DMS53 treated with DMSO at 0.1 percent for 48 hours (cell line): ENCODE measurements around the gene NPPB.

Experiments used
- DNase-seq: peaks from one replicate; lab custom pipeline; 2025; ENCODE audit not compliant: unreplicated experiment; lab: John Stamatoyannopoulos, UW

NPPB gene

DNA sequence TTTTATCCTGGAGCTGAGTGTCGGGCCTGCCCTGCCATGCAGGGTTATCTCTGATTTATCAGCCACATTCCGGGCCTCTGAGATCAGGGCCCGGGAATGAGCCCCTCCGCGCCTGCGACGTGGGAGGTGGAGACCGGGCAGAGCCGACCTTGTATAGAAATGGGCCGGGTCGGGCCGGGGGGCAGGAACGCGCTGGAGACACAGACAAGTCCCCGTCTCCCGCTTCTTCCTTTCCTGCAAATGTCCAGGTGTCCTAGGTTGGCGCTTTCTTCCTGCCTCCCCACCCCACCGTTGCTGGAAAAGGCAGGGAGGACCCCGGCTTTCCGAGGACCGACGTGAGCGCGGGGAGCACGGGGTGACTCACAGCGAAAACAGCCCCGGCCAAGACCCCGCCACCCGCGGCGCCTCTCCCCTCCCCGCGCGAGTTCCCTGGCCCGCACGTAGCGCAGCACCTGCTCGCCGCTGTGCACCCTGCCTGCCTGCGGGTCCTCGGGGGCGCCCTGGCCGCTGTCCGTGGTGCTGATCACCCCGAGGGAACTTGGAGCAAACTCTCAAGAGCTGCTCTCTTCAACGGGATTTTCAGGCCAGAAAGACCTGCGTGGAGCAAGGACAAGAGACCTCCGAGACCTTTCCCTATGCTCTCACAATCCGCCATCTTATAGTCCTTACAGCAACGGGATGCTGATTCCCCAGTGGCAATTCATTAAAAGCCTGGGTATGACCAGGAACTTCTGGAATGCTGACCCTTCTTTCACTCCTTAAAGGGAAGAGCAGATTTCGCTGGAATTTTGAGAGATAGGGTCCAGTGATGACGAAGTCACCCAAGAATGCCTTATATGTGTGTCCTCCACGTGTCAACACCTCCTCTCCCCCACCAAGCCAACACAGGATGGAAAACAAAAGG lies 475 bp upstream of the NPPB start:
- DNase-seq = no peak

DNA sequence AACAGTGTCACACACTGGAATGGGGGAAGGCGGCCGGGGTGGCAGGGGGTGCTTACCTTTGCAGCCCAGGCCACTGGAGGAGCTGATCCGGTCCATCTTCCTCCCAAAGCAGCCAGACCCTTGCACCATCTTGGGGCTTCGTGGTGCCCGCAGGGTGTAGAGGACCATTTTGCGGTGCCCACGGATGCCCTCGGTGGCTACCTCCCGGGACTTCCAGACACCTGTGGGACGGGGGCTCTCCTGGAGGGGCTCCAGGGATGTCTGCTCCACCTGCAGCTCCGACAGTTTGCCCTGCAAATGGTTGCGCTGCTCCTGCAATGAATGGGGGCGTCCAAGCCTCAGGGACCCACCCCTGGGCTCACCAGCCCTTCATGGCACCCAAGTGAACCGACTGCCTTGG lies 587 bp downstream of the NPPB start:
- no peak for DNase-seq

DNA sequence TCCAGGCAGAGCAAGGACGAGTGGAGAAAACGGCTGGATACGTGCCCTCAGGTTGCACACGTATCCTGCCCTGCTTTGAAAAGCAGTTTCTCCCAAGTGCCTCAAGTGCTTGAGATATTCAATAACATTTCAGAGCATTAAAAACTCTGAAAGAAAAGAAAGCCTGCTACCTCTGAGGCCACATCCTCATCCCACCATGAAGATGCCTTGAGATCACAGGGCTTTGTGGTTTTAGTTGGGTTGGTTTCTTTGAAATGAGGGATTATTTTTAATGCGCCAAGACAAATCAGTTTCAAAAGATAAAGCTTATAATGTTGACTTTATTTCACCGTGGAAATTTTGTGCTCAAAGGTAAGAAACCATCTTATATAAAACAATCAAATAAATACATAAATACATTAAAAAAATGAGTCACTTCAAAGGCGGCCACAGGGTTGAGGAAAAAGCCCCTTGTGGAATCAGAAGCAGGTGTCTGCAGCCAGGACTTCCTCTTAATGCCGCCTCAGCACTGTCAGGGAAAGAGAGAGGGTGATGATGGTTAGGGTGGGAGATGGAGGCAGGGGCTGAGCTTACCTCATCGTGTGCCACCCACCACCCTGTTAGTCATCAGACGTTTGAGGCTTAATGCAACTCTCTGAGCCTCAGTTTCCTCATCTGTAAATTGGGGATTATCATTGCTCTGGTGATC lies 1.4 kb downstream of the NPPB start:
- DNase-seq = no peak

GRCh38 chr1:11856698-11857097 lies 2.0 kb downstream of the NPPB start:
- no peak for DNase-seq

DNA sequence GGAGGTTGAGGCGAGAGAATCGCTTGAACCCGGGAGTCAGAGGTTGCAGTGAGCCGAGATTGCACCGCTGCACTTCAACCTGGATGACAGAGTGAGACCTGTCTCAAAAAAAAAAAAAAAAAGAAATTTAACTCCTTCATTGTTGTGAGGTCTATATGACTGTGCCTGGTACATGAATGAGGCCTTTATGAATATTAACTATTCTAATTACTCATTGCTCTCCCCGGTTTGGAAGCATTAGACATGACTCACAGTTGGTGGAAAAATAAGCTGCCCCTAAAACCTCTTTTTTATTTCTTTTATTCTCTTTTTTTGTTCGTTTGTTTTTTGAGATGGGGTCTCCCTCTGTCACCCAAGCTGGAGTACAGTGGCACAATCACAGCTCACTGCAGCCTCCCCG lies 3.3 kb downstream of the NPPB start:
- no peak for DNase-seq

- DNase-seq = no peak
These were observed 4.2 kb downstream of the NPPB start for GRCh38 chr1:11854519-11854918.

DNA sequence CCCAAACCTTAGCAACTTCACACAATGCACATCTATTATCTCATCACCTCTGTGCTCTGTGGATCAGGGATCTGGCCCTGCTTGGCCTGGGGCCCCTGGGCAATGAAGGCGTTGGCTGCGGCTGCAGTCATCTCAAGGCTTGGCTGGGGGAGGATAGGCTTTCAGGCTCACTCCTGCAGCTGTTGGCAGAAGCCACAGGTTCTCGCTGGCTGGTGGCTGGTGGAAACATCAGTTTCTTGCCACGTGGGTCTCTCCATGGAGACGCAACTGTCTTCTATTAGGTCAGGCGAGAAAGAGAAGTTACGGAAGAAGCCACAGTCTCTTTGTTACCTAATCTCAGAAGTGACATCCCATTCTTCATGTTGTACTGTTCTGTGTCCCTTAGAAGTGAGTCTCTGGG lies 7.6 kb downstream of the NPPB start:
- no peak for DNase-seq

GRCh38 chr1:11850156-11850555 lies 8.6 kb downstream of the NPPB start:
- no peak for DNase-seq

- DNase-seq = no peak
These were observed 10.4 kb downstream of the NPPB start for GRCh38 chr1:11848373-11848700.

DNA sequence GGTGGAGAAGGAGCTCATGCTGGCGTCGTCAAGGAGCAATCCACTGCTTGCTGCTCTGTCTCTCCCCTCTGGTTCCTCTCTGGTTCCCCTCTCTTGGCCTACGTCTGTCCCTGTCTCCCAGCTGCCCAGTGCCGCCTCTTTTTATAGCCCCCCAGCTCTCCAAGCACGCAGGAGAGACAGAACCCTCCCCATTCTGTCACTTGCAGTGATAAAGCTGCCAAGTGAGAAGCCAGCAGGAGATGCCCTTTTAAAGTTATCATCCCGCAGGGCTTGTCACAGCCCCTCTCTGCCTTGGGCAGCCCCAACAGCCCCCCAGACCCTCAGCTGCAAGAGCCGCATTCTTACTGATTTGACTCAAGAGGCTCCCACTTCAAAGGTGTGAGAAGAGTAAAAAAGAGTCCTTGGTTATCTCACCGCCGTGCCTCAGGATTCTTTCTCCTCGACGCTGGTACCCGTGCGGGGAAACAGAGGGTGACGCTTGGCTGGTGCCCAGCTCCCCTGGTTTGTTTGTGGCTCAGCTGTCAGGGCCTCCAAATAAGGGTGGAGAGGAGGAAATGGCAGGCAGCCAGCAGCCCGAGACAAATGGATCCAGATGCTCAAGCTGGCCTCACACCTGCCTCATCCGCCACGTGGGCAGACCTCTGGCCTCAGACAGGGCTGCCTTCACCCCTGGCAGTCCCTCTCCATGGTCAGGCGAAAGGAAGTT lies 10.9 kb downstream of the NPPB start, which contains the start of gene NPPA:
TSS of gene NPPA (minus strand) at position 117 of the 706 bp plus-strand sequence. CDS start at position 18, 99 bp downstream.
- peak; percentile 77 for DNase-seq

GRCh38 chr1:11845641-11846335 lies 13.0 kb downstream of the NPPB start:
- no peak for DNase-seq

- no peak for DNase-seq
These were observed 16.3 kb downstream of the NPPB start for GRCh38 chr1:11842154-11843041.

DNA sequence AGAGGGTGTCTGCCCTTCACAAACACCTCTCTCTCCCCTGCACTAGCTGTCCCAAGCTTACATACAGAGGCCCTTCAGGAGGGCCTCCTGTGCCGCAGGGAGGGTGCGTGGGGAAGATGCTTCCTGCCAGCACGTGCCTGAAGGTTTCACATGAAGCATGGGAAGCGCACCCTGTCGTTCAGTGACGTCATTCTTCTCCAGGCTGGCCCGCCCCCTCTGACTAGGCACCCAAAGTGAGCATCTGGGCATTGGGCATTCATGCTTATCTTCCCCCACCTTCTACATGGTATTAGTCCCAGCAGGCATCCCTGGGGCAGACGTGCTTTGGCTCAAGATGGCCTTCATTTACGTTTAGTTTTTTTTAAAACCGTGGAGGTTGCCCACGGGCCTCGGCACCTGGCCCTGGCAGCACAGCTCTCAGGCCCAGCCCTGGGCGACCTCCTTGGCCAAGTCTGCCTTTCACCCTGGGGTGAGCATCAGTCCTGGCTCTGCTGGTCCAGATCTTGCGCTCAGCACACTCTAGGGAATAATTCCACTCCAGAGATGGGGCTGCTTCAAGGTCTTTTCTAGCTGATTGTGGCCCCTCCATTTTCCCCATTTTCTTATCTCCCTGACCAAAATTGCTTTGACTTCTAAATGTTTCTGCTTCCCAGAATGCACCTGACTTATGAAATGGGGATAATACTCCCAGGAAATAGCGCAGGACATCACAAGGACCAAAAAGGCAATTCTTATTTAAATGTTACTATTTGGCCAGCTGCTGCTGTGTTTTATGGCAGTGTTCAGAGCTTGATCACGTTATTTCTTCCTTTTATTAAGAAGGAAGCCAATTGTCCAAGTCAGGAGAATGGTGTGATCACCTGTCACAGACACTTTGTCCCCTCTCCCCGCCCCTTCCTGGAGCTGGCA lies 17.2 kb downstream of the NPPB start:
- no peak for DNase-seq

- no peak for DNase-seq
These were observed 18.7 kb downstream of the NPPB start for GRCh38 chr1:11839727-11840705.

- DNase-seq = peak; percentile 70
These were observed 20.1 kb downstream of the NPPB start for GRCh38 chr1:11838349-11839272.

- DNase-seq = no peak
These were observed 20.9 kb downstream of the NPPB start for GRCh38 chr1:11837767-11838348.
